Measurements from ENCODE around the gene HTR3E.

- TF ChIP-seq SUZ12 (IDR thresholded peaks at IDR 0.05; ENCODE audit: extremely low read depth, insufficient read depth, insufficient read length) (no peak), ZNF274 (IDR thresholded peaks at IDR 0.05; ENCODE audit: low read depth, low read length) (no peak), YY1 (IDR thresholded peaks at IDR 0.05; ENCODE audit: insufficient read depth, insufficient read length) (no peak)
Measured at GRCh38 chr3:184156522-184156955, 59.7 kb downstream of the HTR3E start.
